ENCODE measurements around the gene GPC6.

DNA sequence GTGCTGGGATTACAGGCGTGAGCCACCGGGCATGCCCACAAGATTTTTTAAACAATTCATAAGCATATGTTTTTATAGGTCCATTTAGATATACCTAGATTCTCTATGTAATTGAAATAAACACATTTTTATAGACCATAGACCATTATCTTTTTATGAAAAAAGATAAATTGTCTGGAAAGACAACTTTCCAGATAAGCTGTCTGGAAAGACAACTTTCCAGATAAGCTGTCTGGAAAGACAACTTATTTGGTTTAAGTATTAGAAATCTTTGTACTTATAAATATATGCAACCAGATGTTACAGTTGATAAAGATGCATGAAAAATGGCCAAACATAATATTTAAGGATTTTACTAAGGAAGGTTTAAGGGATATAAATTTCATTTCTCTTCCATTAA, 538.5 kb downstream of the GPC6 start:
- TF ChIP-seq POLR2AphosphoS5 (IDR thresholded peaks at IDR 0.05; ENCODE audit: control insufficient read depth, insufficient read depth, low read depth, low read length) (no peak), NR2C2 (CRISPR knock-in tag; IDR thresholded peaks at IDR 0.05) (no peak), NR2C2 (tag; IDR thresholded peaks at IDR 0.05) (no peak), DIDO1 (tag; IDR thresholded peaks at IDR 0.05; ENCODE audit: low read depth) (no peak), EZH2 (IDR thresholded peaks at IDR 0.05; ENCODE audit: borderline replicate concordance, low read depth, low read length) (no peak)
- TF ChIP-seq, protein P1, sequence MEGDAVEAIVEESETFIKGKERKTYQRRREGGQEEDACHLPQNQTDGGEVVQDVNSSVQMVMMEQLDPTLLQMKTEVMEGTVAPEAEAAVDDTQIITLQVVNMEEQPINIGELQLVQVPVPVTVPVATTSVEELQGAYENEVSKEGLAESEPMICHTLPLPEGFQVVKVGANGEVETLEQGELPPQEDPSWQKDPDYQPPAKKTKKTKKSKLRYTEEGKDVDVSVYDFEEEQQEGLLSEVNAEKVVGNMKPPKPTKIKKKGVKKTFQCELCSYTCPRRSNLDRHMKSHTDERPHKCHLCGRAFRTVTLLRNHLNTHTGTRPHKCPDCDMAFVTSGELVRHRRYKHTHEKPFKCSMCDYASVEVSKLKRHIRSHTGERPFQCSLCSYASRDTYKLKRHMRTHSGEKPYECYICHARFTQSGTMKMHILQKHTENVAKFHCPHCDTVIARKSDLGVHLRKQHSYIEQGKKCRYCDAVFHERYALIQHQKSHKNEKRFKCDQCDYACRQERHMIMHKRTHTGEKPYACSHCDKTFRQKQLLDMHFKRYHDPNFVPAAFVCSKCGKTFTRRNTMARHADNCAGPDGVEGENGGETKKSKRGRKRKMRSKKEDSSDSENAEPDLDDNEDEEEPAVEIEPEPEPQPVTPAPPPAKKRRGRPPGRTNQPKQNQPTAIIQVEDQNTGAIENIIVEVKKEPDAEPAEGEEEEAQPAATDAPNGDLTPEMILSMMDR (IDR thresholded peaks at IDR 0.05 in 2 of 3, conservative IDR thresholded peaks at IDR 0.05 in 1 of 3; ENCODE audit: insufficient read depth in 2 of 3, low read depth in 1 of 3, low read length in 3 of 3) = no peak
